IPS-15b (cell line): ENCODE measurements around the gene ATP11A.

ENCODE experiments used
- H3K27me3 ChIP-seq: one replicate; pipeline ENCODE4 v1.6.1; 2013; ENCODE audit warnings: low read length; ENCODE audit not compliant: control insufficient read depth, insufficient read depth
- H3K36me3 ChIP-seq: one replicate; pipeline ENCODE4 v1.6.1; 2013; ENCODE audit warnings: low read length; ENCODE audit not compliant: control insufficient read depth, insufficient read depth
- H3K4me1 ChIP-seq: one replicate; pipeline ENCODE4 v1.6.1; 2013; ENCODE audit warnings: mild to moderate bottlenecking, low read length; ENCODE audit not compliant: control insufficient read depth, insufficient read depth
- H3K4me3 ChIP-seq: one replicate; pipeline ENCODE4 v1.5.1; 2013; ENCODE audit warnings: low read depth, low read length
- H3K9ac ChIP-seq: one replicate; pipeline ENCODE4 v1.6.1; 2013; ENCODE audit warnings: low read depth, mild to moderate bottlenecking, low read length
- H3K9me3 ChIP-seq: one replicate; pipeline ENCODE4 v1.6.1; 2013; ENCODE audit warnings: mild to moderate bottlenecking, low read length; ENCODE audit not compliant: control insufficient read depth, insufficient read depth

Gene ATP11A

DNA sequence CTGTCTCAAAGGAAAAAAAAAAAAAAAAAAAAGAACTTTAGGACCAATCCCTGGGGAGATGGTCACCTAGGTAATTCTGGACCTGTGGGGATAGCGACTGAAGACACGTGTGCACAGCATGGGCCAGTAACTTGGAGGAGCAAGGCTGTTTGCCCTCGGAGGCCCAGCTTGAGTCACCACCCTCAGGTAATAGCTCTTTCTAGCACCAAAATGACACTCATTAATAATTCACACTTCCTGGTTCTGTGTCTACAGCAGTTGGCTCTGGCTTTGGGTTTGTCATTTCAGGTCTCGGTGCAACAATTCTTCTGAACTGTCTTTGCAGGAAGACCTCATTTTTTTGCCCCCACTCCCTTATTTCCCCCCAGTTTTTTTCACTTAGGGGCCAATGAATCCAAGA lies 3.9 kb upstream of the ATP11A start:
- Histone ChIP-seq H3K4me3 (no peak overlapping the region), H3K27me3 (no peaks in the 10 kb centered on the region), H3K36me3 (no peaks in the 10 kb centered on the region), H3K9me3 (no peaks in the 10 kb centered on the region), H3K9ac (no peak overlapping the region), H3K4me1 (no peaks in the 10 kb centered on the region)

DNA sequence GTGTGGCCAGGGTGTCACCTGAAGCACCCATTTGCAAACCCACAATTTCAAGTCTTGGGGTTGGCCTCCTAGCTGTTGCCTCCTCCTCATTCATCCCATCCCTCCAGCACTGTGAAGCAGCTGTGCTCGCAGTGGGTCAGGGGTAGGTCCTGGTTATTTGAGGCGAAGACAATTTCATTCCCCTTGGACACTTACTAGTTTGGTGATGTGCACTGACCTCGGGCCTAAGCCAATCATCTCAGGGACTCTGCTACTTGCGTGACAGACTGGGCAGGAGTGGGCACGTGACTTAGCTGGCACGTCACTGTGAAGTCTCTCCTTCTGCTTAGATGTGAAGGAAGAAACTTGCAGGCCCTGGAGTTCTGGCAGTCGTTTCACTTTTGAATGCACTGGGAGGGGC lies 3.5 kb upstream of the ATP11A start:
- no peaks in the 10 kb centered on the region for H3K36me3 ChIP-seq
- no peak overlapping the region for H3K4me3 ChIP-seq
- H3K27me3 ChIP-seq: no peaks in the 10 kb centered on the region

DNA sequence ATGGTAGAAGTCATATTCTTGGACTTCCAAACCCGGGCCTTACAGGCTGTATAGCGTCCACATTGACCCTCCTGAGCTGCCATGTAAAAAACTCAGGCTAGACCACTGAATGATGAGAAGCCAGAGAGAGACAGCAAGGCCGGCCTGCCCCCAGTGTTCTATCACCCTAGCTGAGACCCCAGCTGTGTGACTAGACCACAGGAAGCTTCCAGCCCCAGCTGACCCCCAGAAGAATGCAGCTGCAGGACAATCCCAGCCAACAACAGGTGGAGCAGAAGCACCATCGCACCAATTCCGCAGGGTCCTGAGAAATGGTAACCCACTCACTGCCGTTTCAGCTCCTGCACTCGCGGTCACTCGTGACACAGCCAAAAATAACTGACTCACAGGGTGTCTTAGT lies 2.9 kb upstream of the ATP11A start:
- Histone ChIP-seq H3K9me3 (no peaks in the 10 kb centered on the region), H3K36me3 (no peaks in the 10 kb centered on the region), H3K9ac (no peak overlapping the region), H3K4me3 (no peak overlapping the region), H3K27me3 (no peaks in the 10 kb centered on the region), H3K4me1 (peaks cover 6% of the 10 kb centered on the region)

More for the DNA sequence above, 3.5 kb upstream of the ATP11A start:
- Histone ChIP-seq H3K9ac (no peak overlapping the region), H3K9me3 (no peaks in the 10 kb centered on the region), H3K4me1 (peaks cover under 1% of the 10 kb centered on the region)

DNA sequence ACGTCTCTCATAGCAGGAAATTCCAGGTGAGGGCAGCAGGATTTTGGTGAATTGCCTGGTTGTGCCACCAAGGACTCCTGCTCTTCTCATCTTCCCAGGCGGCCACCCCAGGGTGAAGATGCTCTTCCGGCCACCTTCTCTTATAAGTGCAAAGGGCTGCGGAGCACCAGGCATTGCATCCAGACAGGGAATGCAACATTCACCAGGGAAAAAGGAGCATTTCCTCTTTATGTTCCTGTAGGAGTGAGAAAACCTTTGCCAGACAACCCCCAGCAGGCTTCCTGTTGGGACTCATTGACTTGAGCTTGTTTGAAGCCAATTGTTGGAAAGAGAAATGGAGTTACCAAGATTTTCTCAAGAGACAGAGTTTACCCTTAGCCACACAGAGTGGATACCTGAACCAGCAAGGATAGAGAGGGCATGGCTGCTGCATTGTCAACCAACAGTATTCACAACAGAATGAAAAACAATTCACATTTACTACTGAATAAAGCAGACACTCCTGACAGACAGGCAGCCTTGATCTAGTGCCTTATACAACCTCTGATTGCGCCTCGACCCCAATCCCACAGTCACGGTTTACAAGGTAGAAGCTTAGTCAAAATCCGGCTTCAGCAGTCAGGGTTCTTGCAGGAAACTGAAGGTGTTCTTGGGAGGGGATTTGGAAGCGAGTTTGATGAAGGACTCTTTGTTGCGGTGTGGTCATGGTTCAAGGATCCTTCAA lies 1.8 kb upstream of the ATP11A start:
- Histone ChIP-seq H3K9me3 (no peaks in the 10 kb centered on the region), H3K4me3 (no peak overlapping the region), H3K36me3 (no peaks in the 10 kb centered on the region), H3K4me1 (peaks cover 6% of the 10 kb centered on the region), H3K27me3 (no peaks in the 10 kb centered on the region), H3K9ac (no peak overlapping the region)

DNA sequence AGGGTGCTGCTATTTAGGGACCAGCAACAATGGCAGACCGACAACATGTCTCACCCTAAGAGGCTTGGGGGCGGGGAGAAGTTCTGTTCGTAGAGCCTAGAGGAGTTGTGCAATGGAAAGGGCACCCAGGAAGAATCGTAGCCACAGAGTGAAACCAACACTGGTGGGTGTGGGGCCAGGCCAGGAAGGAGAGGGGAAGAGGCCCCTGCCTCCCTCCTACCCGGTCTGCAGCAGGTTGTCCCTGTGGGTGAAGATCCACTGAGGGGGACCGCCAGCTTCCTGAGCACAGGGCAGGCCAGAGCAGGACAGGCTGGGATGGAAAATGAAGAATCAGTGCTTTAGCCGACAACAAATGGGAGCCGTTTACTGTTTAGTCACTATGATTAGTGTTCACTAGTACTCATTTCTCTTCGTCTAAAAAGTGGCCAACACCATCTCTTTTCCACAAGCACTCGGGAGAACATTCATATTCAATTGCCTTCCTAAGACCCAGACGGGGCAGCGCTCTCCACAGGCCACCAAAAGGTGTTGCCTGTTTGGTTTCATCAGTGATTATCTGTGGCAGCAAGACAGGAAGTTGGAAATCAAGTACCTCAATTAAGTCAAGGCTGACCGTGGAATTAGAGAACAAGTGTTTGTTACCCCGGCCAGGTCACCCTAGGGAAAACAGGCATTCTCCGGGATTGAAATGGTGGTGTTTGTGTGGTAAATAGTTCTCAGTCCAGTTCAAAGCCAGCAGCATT lies 1.1 kb upstream of the ATP11A start:
- H3K27me3 ChIP-seq: no peaks in the 10 kb centered on the region
- H3K9ac ChIP-seq: no peak overlapping the region
- no peaks in the 10 kb centered on the region for H3K9me3 ChIP-seq
- no peaks in the 10 kb centered on the region for H3K36me3 ChIP-seq
- peak overlapping the region; percentile 66 for H3K4me3 ChIP-seq
- peaks cover 6% of the 10 kb centered on the region for H3K4me1 ChIP-seq

DNA sequence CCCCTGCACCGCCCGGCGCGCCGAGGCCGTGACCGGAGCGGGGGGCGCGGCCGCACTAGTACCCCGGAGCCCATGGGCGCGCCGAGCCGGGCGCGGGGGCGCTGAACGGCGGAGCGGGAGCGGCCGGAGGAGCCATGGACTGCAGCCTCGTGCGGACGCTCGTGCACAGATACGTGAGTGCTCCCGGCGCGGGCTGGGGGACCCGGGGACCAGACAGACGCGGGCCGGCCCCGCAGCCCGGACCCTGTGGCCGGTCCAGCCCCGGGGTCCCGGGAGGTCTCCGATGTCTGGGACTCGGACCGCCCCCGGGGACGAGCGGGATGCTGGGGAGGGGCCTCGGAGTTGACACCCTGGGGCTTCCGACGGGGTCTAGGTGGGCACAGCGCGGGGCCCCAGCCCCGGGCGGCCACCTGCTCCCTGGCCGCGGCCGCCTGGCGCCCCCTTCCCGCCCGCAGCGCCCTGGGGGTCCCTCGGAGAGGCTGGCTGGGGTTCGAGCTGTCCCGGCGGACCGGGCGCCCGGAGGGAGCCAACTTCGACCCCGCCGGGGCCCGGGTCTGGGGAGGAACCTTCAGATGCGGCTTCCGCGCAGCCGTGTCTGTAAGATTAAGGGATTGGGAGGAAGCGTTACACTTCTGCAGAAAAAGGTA lies 568 bp downstream of the ATP11A start:
- H3K4me3 ChIP-seq: peak overlapping the region; percentile 66
- H3K36me3 ChIP-seq: no peaks in the 10 kb centered on the region
- H3K9ac ChIP-seq: peak overlapping the region; percentile 83
- peaks cover 6% of the 10 kb centered on the region for H3K4me1 ChIP-seq
- no peaks in the 10 kb centered on the region for H3K27me3 ChIP-seq
- H3K9me3 ChIP-seq: no peaks in the 10 kb centered on the region

DNA sequence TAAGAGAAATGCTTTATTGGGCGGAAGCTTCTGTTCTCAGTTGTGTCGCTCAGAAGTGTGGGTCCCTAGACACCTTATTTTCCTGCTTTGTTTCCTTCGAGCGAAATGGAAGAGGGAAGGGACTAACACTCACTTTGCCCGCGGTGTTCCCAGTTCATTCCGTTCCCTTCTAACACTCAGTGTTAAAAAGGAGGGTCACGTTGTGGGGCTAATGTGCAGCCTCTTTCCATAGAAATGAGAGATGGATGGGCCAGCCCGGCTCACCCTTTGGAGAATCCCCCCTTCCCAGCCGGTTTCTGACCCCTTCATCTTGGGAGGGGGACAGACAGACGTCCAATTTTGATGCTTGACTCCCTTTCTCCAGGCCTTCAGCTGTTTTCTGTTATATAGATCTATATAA lies 2.3 kb downstream of the ATP11A start:
- Histone ChIP-seq H3K9ac (no peak overlapping the region), H3K27me3 (no peaks in the 10 kb centered on the region), H3K36me3 (peaks cover 4% of the 10 kb centered on the region), H3K9me3 (no peaks in the 10 kb centered on the region), H3K4me1 (peaks cover 6% of the 10 kb centered on the region), H3K4me3 (peak overlapping the region; percentile 66)

DNA sequence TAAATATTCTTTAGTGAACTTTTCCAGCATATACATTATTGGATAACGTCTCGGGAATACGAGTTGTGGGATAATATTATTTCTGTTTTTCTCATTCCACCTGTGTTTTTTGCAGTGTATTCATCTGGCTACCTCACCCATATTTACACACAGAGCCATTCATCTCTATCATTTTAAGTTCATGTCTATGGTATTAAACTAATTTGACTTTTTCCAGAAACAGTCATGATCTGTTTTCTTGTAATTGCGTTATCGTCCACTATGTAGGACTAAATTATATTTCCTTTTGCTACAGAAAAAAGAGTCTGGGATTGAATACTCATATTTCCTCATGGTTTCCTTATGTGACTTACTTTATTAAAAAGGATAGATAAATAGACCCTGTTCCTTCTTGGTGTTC lies 2.7 kb downstream of the ATP11A start:
- Histone ChIP-seq H3K4me1 (peaks cover 6% of the 10 kb centered on the region), H3K27me3 (no peaks in the 10 kb centered on the region), H3K9me3 (no peaks in the 10 kb centered on the region), H3K4me3 (no peak overlapping the region), H3K36me3 (peaks cover 4% of the 10 kb centered on the region), H3K9ac (no peak overlapping the region)

DNA sequence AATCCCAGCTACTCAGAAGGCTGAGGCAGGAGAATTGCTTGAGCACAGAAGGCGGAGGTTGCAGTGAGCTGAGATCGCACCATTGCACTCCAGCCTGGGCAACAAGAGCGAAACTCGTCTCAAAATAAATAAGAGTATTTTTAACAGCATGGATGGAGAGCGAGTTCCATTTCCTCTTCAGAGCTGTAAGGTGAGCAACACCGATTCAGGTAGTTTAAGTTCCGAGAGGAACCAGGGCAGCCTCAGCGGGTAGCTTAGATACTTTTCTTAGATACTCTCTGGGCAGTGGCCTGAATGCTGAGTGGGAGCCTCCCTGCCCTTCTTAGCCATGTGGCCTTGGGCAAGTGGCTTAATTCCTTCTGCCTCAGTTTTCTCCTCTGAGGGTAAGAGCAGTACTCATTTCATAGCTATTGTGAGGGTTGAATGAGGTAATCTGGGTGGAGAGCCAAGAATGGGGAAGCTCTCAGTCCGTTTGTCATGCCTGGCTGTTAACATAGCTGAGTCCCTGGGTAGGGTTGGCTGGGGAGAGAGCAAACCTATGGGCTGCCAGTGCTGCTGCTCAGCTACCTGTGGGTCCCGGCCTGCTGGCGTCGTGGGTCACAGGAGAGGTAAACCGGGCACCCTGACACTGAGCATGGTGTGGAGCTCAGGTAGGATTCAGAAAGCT lies 4.1 kb downstream of the ATP11A start:
- Histone ChIP-seq H3K9ac (no peak overlapping the region), H3K4me1 (peaks cover 6% of the 10 kb centered on the region), H3K9me3 (no peaks in the 10 kb centered on the region), H3K4me3 (no peak overlapping the region), H3K36me3 (peaks cover 4% of the 10 kb centered on the region), H3K27me3 (no peaks in the 10 kb centered on the region)

DNA sequence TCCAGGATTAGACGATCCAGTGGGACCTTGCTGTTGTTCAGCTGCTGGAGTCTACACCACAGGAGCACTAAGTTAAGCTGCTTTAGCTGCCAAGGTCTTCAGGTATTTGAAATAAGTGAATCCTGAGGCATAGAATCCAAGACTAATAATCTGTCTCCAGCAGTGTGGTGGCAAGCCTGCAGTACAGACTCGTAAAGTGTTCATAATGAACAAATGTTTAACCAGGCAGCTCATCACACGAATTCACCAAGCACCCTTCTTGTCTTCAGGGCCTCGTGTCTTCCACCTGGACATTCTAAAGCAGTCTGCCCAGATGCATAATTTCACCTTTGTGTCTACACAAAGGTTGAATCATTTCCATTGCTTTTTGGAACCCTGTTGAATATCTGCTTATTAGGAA lies 5.3 kb downstream of the ATP11A start:
- Histone ChIP-seq H3K9me3 (no peaks in the 10 kb centered on the region), H3K4me3 (no peak overlapping the region), H3K36me3 (peaks cover 4% of the 10 kb centered on the region), H3K9ac (no peak overlapping the region), H3K4me1 (peaks cover 6% of the 10 kb centered on the region), H3K27me3 (no peaks in the 10 kb centered on the region)

DNA sequence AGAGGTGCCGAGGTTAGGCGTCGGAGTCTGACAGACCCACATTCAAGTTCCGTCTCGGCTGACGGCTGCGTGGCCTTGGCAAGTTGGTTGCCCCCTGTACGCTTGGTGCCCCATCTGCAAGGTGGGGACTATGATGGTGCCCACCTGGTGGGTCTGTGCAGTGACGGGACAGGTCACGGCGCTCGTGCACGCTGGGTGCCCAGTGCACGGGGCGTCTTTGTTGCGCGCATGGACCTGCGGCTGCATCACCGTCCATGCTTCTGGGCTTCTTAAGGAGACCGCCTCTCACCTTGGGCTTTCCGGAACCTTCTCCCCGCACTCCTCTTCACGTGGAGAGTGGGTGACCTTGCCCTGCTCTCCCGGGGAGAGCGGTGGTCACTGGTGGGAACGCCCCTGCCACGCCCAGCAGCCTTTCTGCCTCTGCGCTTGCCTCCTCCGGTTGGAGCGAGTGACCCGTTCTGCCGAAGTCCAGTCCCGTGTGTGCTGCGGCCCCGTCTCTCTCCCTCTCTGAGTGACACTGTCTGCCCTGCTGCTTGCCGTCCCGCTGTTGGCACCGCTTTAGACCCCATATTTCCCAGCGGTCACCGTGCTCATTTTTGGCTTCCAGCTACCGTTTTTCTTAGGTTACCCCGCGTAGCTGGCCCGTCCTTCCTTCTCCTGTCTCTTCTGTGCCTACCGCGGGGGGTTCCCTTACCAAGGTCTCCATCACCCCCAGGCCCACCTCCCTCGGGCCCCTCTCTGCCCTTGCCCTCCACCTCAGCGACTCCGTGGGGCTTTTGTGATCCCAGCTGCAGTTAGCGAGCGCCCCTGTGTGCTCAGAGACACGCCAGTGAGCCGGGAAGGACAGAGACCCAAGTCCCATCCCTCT lies 6.4 kb downstream of the ATP11A start:
- Histone ChIP-seq H3K36me3 (peaks cover 10% of the 10 kb centered on the region), H3K4me1 (peaks cover 6% of the 10 kb centered on the region), H3K27me3 (no peaks in the 10 kb centered on the region), H3K4me3 (no peak overlapping the region), H3K9me3 (no peaks in the 10 kb centered on the region), H3K9ac (no peak overlapping the region)
